HG02981 (cell line): ENCODE data around the gene TMPO.
"Not testable (repeated sequence)": the region's sequence is repeated elsewhere in the genome, so short reads cannot be mapped to it uniquely, and the experiment has no call there.

Experiments used
- ATAC-seq: cut with Tn5 transposase; IDR thresholded peaks from one replicate; pipeline ENCODE4 v1.9.1; 2021; ENCODE audit warnings: mild to moderate bottlenecking, moderate library complexity; ENCODE audit not compliant: unreplicated experiment

The TMPO gene

GRCh38 chr12:98511806-98512205 is 3.6 kb upstream of the TMPO start:
- ATAC-seq, result not testable (repeated sequence)

GRCh38 chr12:98513379-98514322 is 1.7 kb upstream of the TMPO start:
- no peak for ATAC-seq

- ATAC-seq, result no peak
These were observed 456 bp upstream of the TMPO start for GRCh38 chr12:98514982-98515286.

- ATAC-seq, result peak; percentile 54
These were observed 902 bp downstream of the TMPO start for GRCh38 chr12:98516111-98516873.

- ATAC-seq, result no peak
These were observed 4.0 kb downstream of the TMPO start for GRCh38 chr12:98519257-98519907.

GRCh38 chr12:98530068-98530467 is 14.7 kb downstream of the TMPO start:
- no peak for ATAC-seq

- no peak for ATAC-seq
These were observed 17.4 kb downstream of the TMPO start for GRCh38 chr12:98532687-98533304.

GRCh38 chr12:98533723-98534251 is 18.4 kb downstream of the TMPO start:
- ATAC-seq, result no peak

- ATAC-seq, result no peak
These were observed 22.6 kb downstream of the TMPO start for GRCh38 chr12:98538031-98538430.

- ATAC-seq, result no peak
These were observed 28.3 kb downstream of the TMPO start for GRCh38 chr12:98543701-98544100.

- ATAC-seq, result no peak
These were observed 29.4 kb downstream of the TMPO start for GRCh38 chr12:98544751-98545150.

- no peak for ATAC-seq
These were observed 34.2 kb downstream of the TMPO start for GRCh38 chr12:98549371-98550110.

GRCh38 chr12:98551787-98552186 is 36.4 kb downstream of the TMPO start:
- ATAC-seq, result no peak

GRCh38 chr12:98558097-98558496 is 42.7 kb downstream of the TMPO start:
- not testable (repeated sequence) for ATAC-seq

GRCh38 chr12:98559666-98560065 is 44.3 kb downstream of the TMPO start:
- ATAC-seq, result no peak

GRCh38 chr12:98561846-98562245 is 46.5 kb downstream of the TMPO start:
- no peak for ATAC-seq

GRCh38 chr12:98572010-98572409 is 56.6 kb downstream of the TMPO start:
- no peak for ATAC-seq

GRCh38 chr12:98574110-98574509 is 58.7 kb downstream of the TMPO start:
- ATAC-seq, result no peak

- no peak for ATAC-seq
These were observed 59.6 kb downstream of the TMPO start for GRCh38 chr12:98575013-98575412.

GRCh38 chr12:98576795-98577194 is 61.4 kb downstream of the TMPO start:
- ATAC-seq, result not testable (repeated sequence)
